HepG2 (cell line): ENCODE data around the gene CHDH. TPM values are rescaled to one million over a fixed set of nuclear protein-coding genes. Genes with fewer than 3 reads are reported as not detected.

Source experiments
- ATF2 ChIP-seq: sonication (generic); formaldehyde crosslinking; IDR thresholded peaks from 2 replicates; pipeline ENCODE4 v1.4.0; 2020; ENCODE audit warnings: missing genetic modification reagents
- BCL3 ChIP-seq: sonication (generic); formaldehyde crosslinking; IDR thresholded peaks from 2 replicates; pipeline ENCODE4 v1.5.1; 2020; ENCODE audit warnings: mild to moderate bottlenecking, missing genetic modification reagents, moderate library complexity
- CREB1 ChIP-seq, 2 experiments: fragments of 450-650 bp in 1 of 2; IDR thresholded peaks; 2 replicates each; pipeline ENCODE4 v1.6.1; 2016 to 2017; ENCODE audit warnings: control low read depth in 1 of 2, mild to moderate bottlenecking in 1 of 2, missing compliant biosample characterization in 1 of 2, missing genetic modification characterization in 1 of 2
- LCORL ChIP-seq, 2 experiments: fragments of 450-650 bp in 1 of 2; sonication (generic) in 1 of 2; formaldehyde crosslinking in 1 of 2; IDR thresholded peaks; 2 replicates each; pipeline versions ENCODE4 v1.5.0 to v1.6.1; 2017 to 2020; ENCODE audit warnings: antibody characterized with exemption in 1 of 2, missing genetic modification reagents in 1 of 2
- MED1 ChIP-seq: sonication (generic); formaldehyde crosslinking; IDR thresholded peaks from 2 replicates; pipeline ENCODE4 v1.4.0; 2020; ENCODE audit warnings: missing genetic modification reagents
- MEIS2 ChIP-seq: sonication (generic); formaldehyde crosslinking; IDR thresholded peaks from 2 replicates; pipeline ENCODE4 v1.9.0; 2021; ENCODE audit warnings: mild to moderate bottlenecking, missing genetic modification reagents
- MIXL1 ChIP-seq: IDR thresholded peaks from 2 replicates; pipeline ENCODE4 v1.6.1; 2016
- NR2F2 ChIP-seq: IDR thresholded peaks from 2 replicates; pipeline ENCODE4 v1.6.1; 2012; ENCODE audit warnings: low read depth, inconsistent platforms, borderline replicate concordance
- PRDM10 ChIP-seq: sonication (generic); formaldehyde crosslinking; IDR thresholded peaks from 2 replicates; pipeline ENCODE4 v1.4.0; 2020; ENCODE audit warnings: low read depth, missing genetic modification reagents
- RFXANK ChIP-seq: IDR thresholded peaks from 2 replicates; pipeline ENCODE4 v1.6.1; 2016
- TEF ChIP-seq: sonication (generic); formaldehyde crosslinking; IDR thresholded peaks from 2 replicates; pipeline ENCODE4 v1.5.0; 2020; ENCODE audit warnings: missing genetic modification reagents
- TRAFD1 ChIP-seq: sonication (generic); formaldehyde crosslinking; IDR thresholded peaks from 2 replicates; pipeline ENCODE4 v1.5.1; 2020; ENCODE audit warnings: missing genetic modification reagents, mild to moderate bottlenecking, borderline replicate concordance
- TRIM24 ChIP-seq: sonication (generic); formaldehyde crosslinking; IDR thresholded peaks from 2 replicates; pipeline ENCODE4 v1.8.0; 2022; ENCODE audit warnings: mild to moderate bottlenecking, missing genetic modification reagents
- ZNF17 ChIP-seq: sonication (generic); formaldehyde crosslinking; IDR thresholded peaks from 2 replicates; pipeline ENCODE4 v1.5.0; 2020; ENCODE audit warnings: mild to moderate bottlenecking, missing genetic modification reagents
- ZNF232 ChIP-seq: sonication (generic); formaldehyde crosslinking; IDR thresholded peaks from 2 replicates; pipeline ENCODE4 v1.4.0; 2020; ENCODE audit warnings: missing genetic modification reagents, borderline replicate concordance
- ZNF274 ChIP-seq: sonication (generic); formaldehyde crosslinking; IDR thresholded peaks from 2 replicates; pipeline ENCODE4 v1.5.1; 2020; ENCODE audit warnings: mild to moderate bottlenecking, missing genetic modification reagents
- ZNF446 ChIP-seq: sonication (generic); formaldehyde crosslinking; IDR thresholded peaks from 2 replicates; pipeline ENCODE4 v1.5.0; 2020; ENCODE audit warnings: mild to moderate bottlenecking, missing genetic modification reagents
- ZNF704 ChIP-seq: sonication (generic); formaldehyde crosslinking; IDR thresholded peaks from 2 replicates; pipeline ENCODE4 v1.8.1; 2023; ENCODE audit warnings: mild to moderate bottlenecking, inconsistent platforms, moderate library complexity, missing genetic modification reagents, borderline replicate concordance
- polyA plus RNA-seq, 8 experiments: library from polyadenylated mRNA; depleted of rRNA in 3 of 8; stranded (reverse) in 7 of 8; unstranded in 1 of 8; fragments of >200 nt; fragmentation: Illumina TruSeq in 4 of 8; extraction: Trizol in 4 of 8; gene quantifications; 2 replicates each; pipeline versions ENCODE4 v1.2.1 to v1.2.3, GENCODE V29; 2011 to 2016; ENCODE audit warnings: low read depth in 4 of 8, missing spikeins in 1 of 8, mixed read lengths in 1 of 8; ENCODE audit not compliant: insufficient read depth in 1 of 8
- total RNA-seq, 5 experiments: library from RNA; depleted of rRNA; stranded (reverse); fragments of >200 nt; fragmentation: Illumina TruSeq; extraction: Trizol; gene quantifications; 2 replicates each; pipeline ENCODE4 v1.2.3, GENCODE V29; 2016; ENCODE audit warnings: low read depth in 1 of 5

The CHDH gene
- total and polyA plus RNA-seq, 2 of the 13 experiments (the other 11 are each of a cell fraction or from before 2014, with no cell fraction given) = 28.1 to 48.9 TPM

- peak; percentile 71; the same call in 1 of the 2 replicates for TF ChIP-seq ATF2 (CRISPR knock-in tag)
- TF ChIP-seq ZNF232 (CRISPR knock-in tag) = peak; percentile 89; the same call in 1 of the 2 replicates
- no peak for TF ChIP-seq RFXANK (CRISPR knock-in tag)
- TF ChIP-seq MED1 (CRISPR knock-in tag) = peak; percentile 93
- peak; percentile 65 for TF ChIP-seq NR2F2
- peak; percentile 92 for TF ChIP-seq LCORL (IDR thresholded peaks at IDR 0.05)
- TF ChIP-seq LCORL (CRISPR knock-in tag; IDR thresholded peaks at IDR 0.05) = peak; percentile 85; the same call in 1 of the 2 replicates
- TF ChIP-seq CREB1 (IDR thresholded peaks at IDR 0.05) = peak; percentile 39; the same call in 1 of the 2 replicates
- peak; percentile 66 for TF ChIP-seq CREB1 (CRISPR knock-in tag; IDR thresholded peaks at IDR 0.05)
- 0 out of 2 replicates have a peak, but pooled peaks have one; percentile 54 for TF ChIP-seq ZNF274 (CRISPR knock-in tag)
- no peak; the same call in 1 of the 2 replicates for TF ChIP-seq TRAFD1 (CRISPR knock-in tag)
- TF ChIP-seq PRDM10 (CRISPR knock-in tag) = peak; percentile 86
- no peak for TF ChIP-seq ZNF17 (CRISPR knock-in tag)
- TF ChIP-seq MEIS2 = peak; percentile 86
- peak; percentile 84 for TF ChIP-seq BCL3 (CRISPR knock-in tag)
- TF ChIP-seq TEF (CRISPR knock-in tag) = no peak
- no peak for TF ChIP-seq ZNF446
- TF ChIP-seq TRIM24 (CRISPR knock-in tag) = 0 out of 2 replicates have a peak, but pooled peaks have one; percentile 22
- no peak for TF ChIP-seq ZNF704 (CRISPR knock-in tag)
- TF ChIP-seq MIXL1 = peak; percentile 82
These were observed 3.6 kb downstream of the CHDH start (continued) for GRCh38 chr3:53842436-53843194.
